ENCODE measurements around the gene SORCS1. TPM values are rescaled to one million over a fixed set of nuclear protein-coding genes. Genes with fewer than 3 reads are reported as not detected.

The SORCS1 gene
- total and polyA plus RNA-seq, 4 donors: 0.08 to 0.21 (median 0.09) TPM; not detected in 1

DNA sequence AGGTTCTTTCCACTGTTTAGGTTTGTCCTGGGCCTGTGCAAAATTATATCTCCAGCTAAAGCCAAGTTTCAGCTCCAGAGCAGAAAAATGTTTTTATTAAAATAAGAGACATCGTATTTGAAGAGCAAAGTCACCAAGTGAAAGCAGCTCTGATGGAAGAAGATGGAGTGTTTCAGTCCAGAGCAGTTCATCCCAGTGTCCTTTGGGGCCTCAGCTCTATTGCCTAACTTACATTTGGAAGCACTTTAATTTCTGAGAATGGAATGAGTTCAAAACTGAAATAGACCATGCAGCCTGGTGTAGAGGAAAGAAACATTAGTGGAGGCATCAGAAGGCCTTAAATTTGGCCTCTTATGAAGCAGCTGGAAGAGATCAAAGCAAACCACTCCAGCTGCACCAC, 545.2 kb downstream of the SORCS1 start:
- Histone ChIP-seq H3K4me1 (ENCODE audit: control insufficient read depth in 4 of 4, insufficient read depth in 4 of 4, low read length in 3 of 4) (no peaks in the 10 kb centered on the region), H3K4me3 (ENCODE audit: low read depth in 1 of 3, low read length in 3 of 3) (no peak overlapping the region), H3K9me3 (ENCODE audit: control insufficient read depth in 4 of 4, low read length in 3 of 4) (no peaks in the 10 kb centered on the region), H3K27ac (ENCODE audit: low read depth in 1 of 2, low read length in 2 of 2) (no peak overlapping the region), H3K36me3 (ENCODE audit: control insufficient read depth in 4 of 4, insufficient read depth in 3 of 4, low read depth in 1 of 4, low read length in 3 of 4) (no peaks in the 10 kb centered on the region), H3K9ac (ENCODE audit: low read depth in 1 of 2, low read length in 2 of 2) (no peak overlapping the region), H3K27me3 (ENCODE audit: control insufficient read depth in 4 of 4, insufficient read depth in 4 of 4, low read length in 3 of 4) (no peaks in the 10 kb centered on the region)
- TF ChIP-seq JUND (IDR thresholded peaks at IDR 0.05): no peak
- TF ChIP-seq HNF4G (IDR thresholded peaks at IDR 0.05): no peak
- TF ChIP-seq, protein P1, sequence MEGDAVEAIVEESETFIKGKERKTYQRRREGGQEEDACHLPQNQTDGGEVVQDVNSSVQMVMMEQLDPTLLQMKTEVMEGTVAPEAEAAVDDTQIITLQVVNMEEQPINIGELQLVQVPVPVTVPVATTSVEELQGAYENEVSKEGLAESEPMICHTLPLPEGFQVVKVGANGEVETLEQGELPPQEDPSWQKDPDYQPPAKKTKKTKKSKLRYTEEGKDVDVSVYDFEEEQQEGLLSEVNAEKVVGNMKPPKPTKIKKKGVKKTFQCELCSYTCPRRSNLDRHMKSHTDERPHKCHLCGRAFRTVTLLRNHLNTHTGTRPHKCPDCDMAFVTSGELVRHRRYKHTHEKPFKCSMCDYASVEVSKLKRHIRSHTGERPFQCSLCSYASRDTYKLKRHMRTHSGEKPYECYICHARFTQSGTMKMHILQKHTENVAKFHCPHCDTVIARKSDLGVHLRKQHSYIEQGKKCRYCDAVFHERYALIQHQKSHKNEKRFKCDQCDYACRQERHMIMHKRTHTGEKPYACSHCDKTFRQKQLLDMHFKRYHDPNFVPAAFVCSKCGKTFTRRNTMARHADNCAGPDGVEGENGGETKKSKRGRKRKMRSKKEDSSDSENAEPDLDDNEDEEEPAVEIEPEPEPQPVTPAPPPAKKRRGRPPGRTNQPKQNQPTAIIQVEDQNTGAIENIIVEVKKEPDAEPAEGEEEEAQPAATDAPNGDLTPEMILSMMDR (IDR thresholded peaks at IDR 0.05; ENCODE audit: low read depth, low read length, missing input control): no peak
- TF ChIP-seq RAD21 (IDR thresholded peaks at IDR 0.05): no peak
- TF ChIP-seq, protein P2, sequence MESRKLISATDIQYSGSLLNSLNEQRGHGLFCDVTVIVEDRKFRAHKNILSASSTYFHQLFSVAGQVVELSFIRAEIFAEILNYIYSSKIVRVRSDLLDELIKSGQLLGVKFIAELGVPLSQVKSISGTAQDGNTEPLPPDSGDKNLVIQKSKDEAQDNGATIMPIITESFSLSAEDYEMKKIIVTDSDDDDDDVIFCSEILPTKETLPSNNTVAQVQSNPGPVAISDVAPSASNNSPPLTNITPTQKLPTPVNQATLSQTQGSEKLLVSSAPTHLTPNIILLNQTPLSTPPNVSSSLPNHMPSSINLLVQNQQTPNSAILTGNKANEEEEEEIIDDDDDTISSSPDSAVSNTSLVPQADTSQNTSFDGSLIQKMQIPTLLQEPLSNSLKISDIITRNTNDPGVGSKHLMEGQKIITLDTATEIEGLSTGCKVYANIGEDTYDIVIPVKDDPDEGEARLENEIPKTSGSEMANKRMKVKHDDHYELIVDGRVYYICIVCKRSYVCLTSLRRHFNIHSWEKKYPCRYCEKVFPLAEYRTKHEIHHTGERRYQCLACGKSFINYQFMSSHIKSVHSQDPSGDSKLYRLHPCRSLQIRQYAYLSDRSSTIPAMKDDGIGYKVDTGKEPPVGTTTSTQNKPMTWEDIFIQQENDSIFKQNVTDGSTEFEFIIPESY (IDR thresholded peaks at IDR 0.05): no peak
- no peak for TF ChIP-seq FOXA2 (IDR thresholded peaks at IDR 0.05)
- 89% methylated on average over 1 of the region's 1 CpG for WGBS
- no peak for DNase-seq (ENCODE audit: low spot score)

DNA sequence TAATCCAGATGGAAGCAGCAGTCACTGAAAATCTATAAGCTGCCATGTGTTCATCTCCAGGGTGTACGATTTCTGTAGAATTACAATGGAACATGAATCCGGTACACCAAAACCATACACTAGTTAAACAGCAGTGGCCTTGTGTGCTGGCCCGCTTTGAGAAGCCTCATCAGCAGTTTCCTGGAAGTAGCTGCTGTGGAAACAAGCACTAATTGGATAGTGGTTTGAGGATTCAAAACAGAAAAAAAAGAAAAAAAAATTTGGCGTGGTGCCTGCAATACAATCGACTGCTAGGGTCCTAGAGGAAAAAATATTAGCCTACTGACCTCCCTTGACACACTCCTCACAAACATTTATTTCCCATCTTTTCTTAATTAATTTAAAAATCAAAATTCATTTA, 545.9 kb downstream of the SORCS1 start:
- H3K27ac ChIP-seq (ENCODE audit: low read depth in 1 of 2, low read length in 2 of 2): no peak overlapping the region
- no peak overlapping the region for H3K4me3 ChIP-seq (ENCODE audit: low read depth in 1 of 3, low read length in 3 of 3)
- no peak for DNase-seq (ENCODE audit: low spot score)
- no peak overlapping the region for H3K9ac ChIP-seq (ENCODE audit: low read depth in 1 of 2, low read length in 2 of 2)
- H3K4me1 ChIP-seq (ENCODE audit: control insufficient read depth in 4 of 4, insufficient read depth in 4 of 4, low read length in 3 of 4): no peaks in the 10 kb centered on the region
- no peaks in the 10 kb centered on the region for H3K36me3 ChIP-seq (ENCODE audit: control insufficient read depth in 4 of 4, insufficient read depth in 3 of 4, low read depth in 1 of 4, low read length in 3 of 4)
- WGBS: 53% methylated on average over 5 of the region's 5 CpGs
- H3K9me3 ChIP-seq (ENCODE audit: control insufficient read depth in 4 of 4, low read length in 3 of 4): no peaks in the 10 kb centered on the region
- TF ChIP-seq, protein P3, sequence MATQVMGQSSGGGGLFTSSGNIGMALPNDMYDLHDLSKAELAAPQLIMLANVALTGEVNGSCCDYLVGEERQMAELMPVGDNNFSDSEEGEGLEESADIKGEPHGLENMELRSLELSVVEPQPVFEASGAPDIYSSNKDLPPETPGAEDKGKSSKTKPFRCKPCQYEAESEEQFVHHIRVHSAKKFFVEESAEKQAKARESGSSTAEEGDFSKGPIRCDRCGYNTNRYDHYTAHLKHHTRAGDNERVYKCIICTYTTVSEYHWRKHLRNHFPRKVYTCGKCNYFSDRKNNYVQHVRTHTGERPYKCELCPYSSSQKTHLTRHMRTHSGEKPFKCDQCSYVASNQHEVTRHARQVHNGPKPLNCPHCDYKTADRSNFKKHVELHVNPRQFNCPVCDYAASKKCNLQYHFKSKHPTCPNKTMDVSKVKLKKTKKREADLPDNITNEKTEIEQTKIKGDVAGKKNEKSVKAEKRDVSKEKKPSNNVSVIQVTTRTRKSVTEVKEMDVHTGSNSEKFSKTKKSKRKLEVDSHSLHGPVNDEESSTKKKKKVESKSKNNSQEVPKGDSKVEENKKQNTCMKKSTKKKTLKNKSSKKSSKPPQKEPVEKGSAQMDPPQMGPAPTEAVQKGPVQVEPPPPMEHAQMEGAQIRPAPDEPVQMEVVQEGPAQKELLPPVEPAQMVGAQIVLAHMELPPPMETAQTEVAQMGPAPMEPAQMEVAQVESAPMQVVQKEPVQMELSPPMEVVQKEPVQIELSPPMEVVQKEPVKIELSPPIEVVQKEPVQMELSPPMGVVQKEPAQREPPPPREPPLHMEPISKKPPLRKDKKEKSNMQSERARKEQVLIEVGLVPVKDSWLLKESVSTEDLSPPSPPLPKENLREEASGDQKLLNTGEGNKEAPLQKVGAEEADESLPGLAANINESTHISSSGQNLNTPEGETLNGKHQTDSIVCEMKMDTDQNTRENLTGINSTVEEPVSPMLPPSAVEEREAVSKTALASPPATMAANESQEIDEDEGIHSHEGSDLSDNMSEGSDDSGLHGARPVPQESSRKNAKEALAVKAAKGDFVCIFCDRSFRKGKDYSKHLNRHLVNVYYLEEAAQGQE (IDR thresholded peaks at IDR 0.05): no peak
- TF ChIP-seq YY1 (IDR thresholded peaks at IDR 0.05): no peak
- H3K27me3 ChIP-seq (ENCODE audit: control insufficient read depth in 4 of 4, insufficient read depth in 4 of 4, low read length in 3 of 4): no peaks in the 10 kb centered on the region

DNA sequence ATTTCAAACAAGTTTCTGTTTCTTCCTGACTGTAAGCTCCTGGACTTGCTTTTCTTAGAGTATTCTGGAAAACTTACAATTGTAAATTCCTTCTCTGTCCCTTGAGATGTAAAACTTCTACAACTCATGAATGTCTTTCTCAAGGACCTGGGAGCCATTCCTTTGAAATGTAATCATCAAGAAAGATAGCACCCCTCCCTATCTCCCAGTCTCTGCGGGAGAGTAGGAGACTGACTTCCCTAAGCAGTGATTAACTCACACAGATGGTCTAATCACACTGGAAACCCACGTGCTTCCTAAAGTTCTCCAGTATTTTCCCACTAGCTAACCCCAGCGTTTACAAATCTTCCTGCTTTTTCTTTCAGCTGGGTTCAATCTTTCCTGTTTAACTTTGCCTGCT, 549.4 kb downstream of the SORCS1 start:
- TF ChIP-seq EGR1 (IDR thresholded peaks at IDR 0.05; ENCODE audit: low read depth in 2 of 2) (no peak), GABPA (IDR thresholded peaks at IDR 0.05 in 1 of 2, conservative IDR thresholded peaks at IDR 0.05 in 1 of 2) (no peak), NR2F2 (IDR thresholded peaks at IDR 0.05) (no peak), FOXA1 (IDR thresholded peaks at IDR 0.05) (no peak), JUND (IDR thresholded peaks at IDR 0.05) (no peak), SP1 (IDR thresholded peaks at IDR 0.05) (no peak), TAF1 (conservative IDR thresholded peaks at IDR 0.05) (no peak), RXRA (IDR thresholded peaks at IDR 0.05) (no peak), HNF4G (IDR thresholded peaks at IDR 0.05) (no peak)
- TF ChIP-seq, protein P4, sequence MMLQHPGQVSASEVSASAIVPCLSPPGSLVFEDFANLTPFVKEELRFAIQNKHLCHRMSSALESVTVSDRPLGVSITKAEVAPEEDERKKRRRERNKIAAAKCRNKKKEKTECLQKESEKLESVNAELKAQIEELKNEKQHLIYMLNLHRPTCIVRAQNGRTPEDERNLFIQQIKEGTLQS (IDR thresholded peaks at IDR 0.05): no peak
- TF ChIP-seq, protein P5, sequence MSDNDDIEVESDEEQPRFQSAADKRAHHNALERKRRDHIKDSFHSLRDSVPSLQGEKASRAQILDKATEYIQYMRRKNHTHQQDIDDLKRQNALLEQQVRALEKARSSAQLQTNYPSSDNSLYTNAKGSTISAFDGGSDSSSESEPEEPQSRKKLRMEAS (IDR thresholded peaks at IDR 0.05): no peak
- TF ChIP-seq, protein P2 (IDR thresholded peaks at IDR 0.05): no peak
- Histone ChIP-seq H3K27ac (ENCODE audit: low read depth in 1 of 2, low read length in 2 of 2) (no peak overlapping the region), H3K9ac (ENCODE audit: low read depth in 1 of 2, low read length in 2 of 2) (no peak overlapping the region), H3K4me1 (ENCODE audit: control insufficient read depth in 4 of 4, insufficient read depth in 4 of 4, low read length in 3 of 4) (no peaks in the 10 kb centered on the region), H3K4me3 (ENCODE audit: low read depth in 1 of 3, low read length in 3 of 3) (no peak overlapping the region), H3K36me3 (ENCODE audit: control insufficient read depth in 4 of 4, insufficient read depth in 3 of 4, low read depth in 1 of 4, low read length in 3 of 4) (no peaks in the 10 kb centered on the region), H3K9me3 (ENCODE audit: control insufficient read depth in 4 of 4, low read length in 3 of 4) (no peaks in the 10 kb centered on the region), H3K27me3 (ENCODE audit: control insufficient read depth in 4 of 4, insufficient read depth in 4 of 4, low read length in 3 of 4) (peaks cover 0 to 4% (median 0%) of the 10 kb centered on the region in 4 donors)
- no peak for DNase-seq (ENCODE audit: low spot score)
- 12% methylated on average over 3 of the region's 3 CpGs for WGBS
